NCI-H774 (cell line): ENCODE results near the gene CLK4.

ENCODE experiments used
- DNase-seq: peaks from one replicate; lab custom pipeline; 2025; lab: John Stamatoyannopoulos, UW

Gene CLK4

DNA sequence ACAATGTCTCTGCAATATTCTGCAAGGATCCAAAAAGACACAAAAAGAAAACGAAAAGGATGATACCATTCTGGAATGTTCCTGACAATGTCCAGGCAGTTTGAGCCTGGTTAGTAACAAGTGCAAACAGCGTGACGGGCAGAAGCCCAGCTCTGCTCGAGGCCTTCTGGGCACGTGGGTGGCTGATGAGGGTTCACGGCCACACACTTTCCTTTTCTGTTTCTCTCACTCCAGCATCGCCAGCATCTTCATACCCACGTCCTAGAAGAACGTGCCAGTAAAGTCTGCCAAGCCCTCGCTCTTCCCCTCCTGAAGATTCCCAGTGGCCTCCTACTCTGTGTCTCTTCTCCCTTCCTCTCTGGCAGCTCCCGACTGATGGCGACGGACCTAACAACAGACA is 73.3 kb downstream of the CLK4 start:
- no peak for DNase-seq
